ENCODE measurements around the gene TNKS1BP1. TPM values are rescaled to one million over a fixed set of nuclear protein-coding genes. Genes with fewer than 3 reads are reported as not detected.

The TNKS1BP1 gene
- total RNA-seq, 1 experiment from 2014 or later = 198 TPM

DNA sequence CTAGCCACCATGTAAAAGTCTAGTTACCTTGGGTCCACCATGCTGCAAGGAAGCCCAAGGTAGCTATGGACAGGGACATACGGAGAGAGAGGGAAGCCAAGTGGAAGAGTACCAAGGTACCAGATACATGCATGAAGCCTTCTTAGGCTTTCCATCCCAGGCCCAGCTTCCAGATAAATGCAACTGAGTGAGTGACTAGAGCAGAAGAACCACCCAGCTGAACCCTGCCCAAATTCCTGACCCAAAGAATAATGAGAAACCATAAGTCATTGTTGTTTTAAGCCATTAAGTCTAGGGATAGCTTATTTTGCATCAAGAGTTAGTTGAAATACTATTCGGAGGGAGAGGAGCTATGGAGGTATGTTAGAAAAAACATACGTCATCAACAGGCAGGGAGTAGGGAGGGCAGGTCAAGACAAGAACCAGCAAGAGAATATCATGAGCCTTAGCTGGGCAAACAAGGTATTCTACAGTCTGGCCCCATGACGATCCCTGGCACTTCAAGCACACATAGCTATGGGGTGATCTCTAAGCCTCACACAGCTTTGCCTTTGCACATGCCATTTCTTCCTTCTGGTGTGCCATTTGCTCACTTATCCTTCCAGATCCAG lies 51.2 kb downstream of the TNKS1BP1 start:
- BruUV-seq (replicated peaks) = no TSS peak
- DNase-seq (ENCODE audit: unreplicated experiment) = no peak
- intact Hi-C loops (cut with micrococcal nuclease) = no loop called here
- H3K9me3 Mint-ChIP-seq (ENCODE audit: unreplicated experiment) = peaks cover 8% of the 10 kb centered on the region
- no peaks in the 10 kb centered on the region for H3K36me3 Mint-ChIP-seq (ENCODE audit: insufficient read depth, unreplicated experiment)
- H3K4me1 Mint-ChIP-seq (ENCODE audit: insufficient read depth, unreplicated experiment) = peaks cover 23% of the 10 kb centered on the region
- H3K27ac Mint-ChIP-seq (ENCODE audit: low read depth, unreplicated experiment) = no peak overlapping the region
- no peak overlapping the region for H3K4me3 Mint-ChIP-seq (ENCODE audit: unreplicated experiment)
- POLR2A ChIA-PET = interaction anchor here (0.7 to 1.3 kb wide), 5 partner anchors 19 to 90 kb away, joined by 3 to 7 read pairs (median 3); no protein-coding TSS in a partner anchor
- CTCF ChIA-PET = interaction anchor here (0.5 to 3.5 kb wide), 9 partner anchors 11 to 1628 kb away, joined by 3 to 33 read pairs (median 3); no protein-coding TSS in a partner anchor
- TF ChIP-seq, protein P1, sequence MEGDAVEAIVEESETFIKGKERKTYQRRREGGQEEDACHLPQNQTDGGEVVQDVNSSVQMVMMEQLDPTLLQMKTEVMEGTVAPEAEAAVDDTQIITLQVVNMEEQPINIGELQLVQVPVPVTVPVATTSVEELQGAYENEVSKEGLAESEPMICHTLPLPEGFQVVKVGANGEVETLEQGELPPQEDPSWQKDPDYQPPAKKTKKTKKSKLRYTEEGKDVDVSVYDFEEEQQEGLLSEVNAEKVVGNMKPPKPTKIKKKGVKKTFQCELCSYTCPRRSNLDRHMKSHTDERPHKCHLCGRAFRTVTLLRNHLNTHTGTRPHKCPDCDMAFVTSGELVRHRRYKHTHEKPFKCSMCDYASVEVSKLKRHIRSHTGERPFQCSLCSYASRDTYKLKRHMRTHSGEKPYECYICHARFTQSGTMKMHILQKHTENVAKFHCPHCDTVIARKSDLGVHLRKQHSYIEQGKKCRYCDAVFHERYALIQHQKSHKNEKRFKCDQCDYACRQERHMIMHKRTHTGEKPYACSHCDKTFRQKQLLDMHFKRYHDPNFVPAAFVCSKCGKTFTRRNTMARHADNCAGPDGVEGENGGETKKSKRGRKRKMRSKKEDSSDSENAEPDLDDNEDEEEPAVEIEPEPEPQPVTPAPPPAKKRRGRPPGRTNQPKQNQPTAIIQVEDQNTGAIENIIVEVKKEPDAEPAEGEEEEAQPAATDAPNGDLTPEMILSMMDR (IDR thresholded peaks at IDR 0.05; ENCODE audit: unreplicated experiment) = no peak
- H3K27me3 Mint-ChIP-seq (ENCODE audit: insufficient read depth, unreplicated experiment) = no peaks in the 10 kb centered on the region

DNA sequence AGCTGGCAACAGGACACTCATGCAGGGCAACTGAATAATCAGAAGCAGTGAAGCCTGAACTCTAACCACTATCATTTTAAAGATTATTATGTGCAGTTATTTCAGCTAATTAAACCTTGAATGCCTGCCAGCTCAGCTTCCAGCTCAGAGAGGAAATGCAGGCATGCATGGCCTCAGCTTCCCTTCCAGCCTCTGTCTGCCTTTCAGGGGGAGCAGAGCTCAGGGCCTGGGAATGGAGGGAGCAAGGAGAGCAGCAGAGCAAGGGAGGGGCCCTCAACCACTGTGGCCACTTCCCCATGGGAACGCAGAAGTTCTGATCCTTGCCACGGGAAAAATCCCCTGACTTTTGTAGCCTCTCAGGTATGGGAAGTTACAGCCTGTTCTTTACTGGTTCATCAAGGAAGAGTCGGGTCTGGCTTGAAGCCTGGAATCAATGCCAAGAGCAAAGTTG lies 55.2 kb downstream of the TNKS1BP1 start:
- POLR2A ChIA-PET = interaction anchor here (0.6 to 1.1 kb wide), 3 partner anchors 55 to 1087 kb away, joined by 3 to 4 read pairs (median 3); no protein-coding TSS in a partner anchor
- CTCF ChIA-PET = interaction anchor here (0.8 to 2.4 kb wide), 6 partner anchors 8 to 429 kb away, joined by 3 to 21 read pairs (median 6); no protein-coding TSS in a partner anchor
- no peak overlapping the region for H3K4me3 Mint-ChIP-seq (ENCODE audit: unreplicated experiment)

DNA sequence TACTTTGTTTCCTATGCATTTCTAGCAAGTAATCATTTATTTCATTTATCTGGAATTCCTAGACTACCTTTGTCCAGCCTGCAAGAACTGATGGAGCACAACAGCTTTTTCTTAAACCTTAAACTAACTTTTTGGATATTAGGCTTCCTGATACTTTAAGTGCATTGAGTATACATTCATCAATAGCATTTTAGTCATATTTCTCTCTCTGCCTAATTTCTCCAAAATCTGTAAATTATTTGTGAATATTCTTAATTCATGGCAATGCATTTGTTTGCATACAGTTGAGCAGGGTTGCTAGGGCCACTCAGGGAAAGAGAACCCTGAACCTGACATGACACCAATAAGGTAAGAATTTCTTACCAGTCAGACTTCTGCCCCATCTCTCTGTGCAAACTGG lies 58.6 kb downstream of the TNKS1BP1 start:
- no peaks in the 10 kb centered on the region for H3K27me3 Mint-ChIP-seq (ENCODE audit: insufficient read depth, unreplicated experiment)
- H3K36me3 Mint-ChIP-seq (ENCODE audit: insufficient read depth, unreplicated experiment) = no peaks in the 10 kb centered on the region
- DNase-seq (ENCODE audit: unreplicated experiment) = no peak
- ChIA-PET CTCF (interaction anchor here (1.4 to 3.9 kb wide), 2 partner anchors 17 to 425 kb away, joined by 6 to 23 read pairs; no protein-coding TSS in a partner anchor), POLR2A (interaction anchor here (1.2 to 2.0 kb wide), 3 partner anchors 11 to 14 kb away, joined by 3 to 5 read pairs (median 3); no protein-coding TSS in a partner anchor)
- H3K4me1 Mint-ChIP-seq (ENCODE audit: insufficient read depth, unreplicated experiment) = no peaks in the 10 kb centered on the region
- no peak overlapping the region for H3K4me3 Mint-ChIP-seq (ENCODE audit: unreplicated experiment)
- TF ChIP-seq, protein P1 (IDR thresholded peaks at IDR 0.05; ENCODE audit: unreplicated experiment) = no peak
- no TSS peak for BruUV-seq (replicated peaks)
- intact Hi-C loops (cut with micrococcal nuclease) = no loop called here
- H3K9me3 Mint-ChIP-seq (ENCODE audit: unreplicated experiment) = no peaks in the 10 kb centered on the region
- H3K27ac Mint-ChIP-seq (ENCODE audit: low read depth, unreplicated experiment) = no peak overlapping the region

More for the DNA sequence above, 55.2 kb downstream of the TNKS1BP1 start:
- BruUV-seq (replicated peaks) = no TSS peak
- Mint-ChIP-seq H3K4me1 (ENCODE audit: insufficient read depth, unreplicated experiment) (no peaks in the 10 kb centered on the region), H3K36me3 (ENCODE audit: insufficient read depth, unreplicated experiment) (no peaks in the 10 kb centered on the region), H3K9me3 (ENCODE audit: unreplicated experiment) (peaks cover 8% of the 10 kb centered on the region), H3K27ac (ENCODE audit: low read depth, unreplicated experiment) (no peak overlapping the region), H3K27me3 (ENCODE audit: insufficient read depth, unreplicated experiment) (no peaks in the 10 kb centered on the region)
- intact Hi-C loops (cut with micrococcal nuclease) = no loop called here
- TF ChIP-seq, protein P1 (IDR thresholded peaks at IDR 0.05; ENCODE audit: unreplicated experiment) = no peak
- DNase-seq (ENCODE audit: unreplicated experiment) = no peak

DNA sequence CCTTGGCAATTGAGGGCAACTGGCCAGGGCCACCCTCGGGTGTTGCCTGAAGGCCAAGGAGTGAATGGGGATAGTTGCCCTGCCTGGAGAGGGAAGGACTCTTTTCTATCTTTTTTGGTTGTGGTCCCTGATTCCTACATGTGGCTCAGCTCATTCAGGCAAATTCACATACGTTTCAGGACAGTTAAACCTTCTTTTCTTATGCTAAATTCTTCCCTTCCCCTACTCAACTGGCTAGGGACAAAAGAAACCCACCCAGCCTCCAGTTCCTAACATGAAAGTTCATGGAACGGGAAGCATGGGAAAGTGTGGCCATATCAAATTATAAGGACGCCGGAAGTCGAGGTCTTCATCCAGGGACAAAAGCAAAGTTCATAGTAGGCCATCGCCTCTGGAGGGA lies 61.4 kb downstream of the TNKS1BP1 start:
- TF ChIP-seq, protein P1 (IDR thresholded peaks at IDR 0.05; ENCODE audit: unreplicated experiment) = no peak
- no TSS peak for BruUV-seq (replicated peaks)
- intact Hi-C loops (cut with micrococcal nuclease) = no loop called here
- POLR2A ChIA-PET = no interaction called here
- no peak overlapping the region for H3K4me3 Mint-ChIP-seq (ENCODE audit: unreplicated experiment)
- no peak overlapping the region for H3K27ac Mint-ChIP-seq (ENCODE audit: low read depth, unreplicated experiment)
- no peaks in the 10 kb centered on the region for H3K27me3 Mint-ChIP-seq (ENCODE audit: insufficient read depth, unreplicated experiment)
- no peaks in the 10 kb centered on the region for H3K4me1 Mint-ChIP-seq (ENCODE audit: insufficient read depth, unreplicated experiment)
- no peaks in the 10 kb centered on the region for H3K9me3 Mint-ChIP-seq (ENCODE audit: unreplicated experiment)
- peaks cover 6% of the 10 kb centered on the region for H3K36me3 Mint-ChIP-seq (ENCODE audit: insufficient read depth, unreplicated experiment)
- CTCF ChIA-PET = interaction anchor here (3.9 kb wide), 1 partner anchor 14 kb away, joined by 23 read pairs; no protein-coding TSS in a partner anchor
- no peak for DNase-seq (ENCODE audit: unreplicated experiment)

All from MCF 10A (cell line).